Endothelial cell of umbilical vein (primary cell): ENCODE data around the gene RGS6. TPM values are rescaled to one million over a fixed set of nuclear protein-coding genes. Genes with fewer than 3 reads are reported as not detected.

Source experiments
- BruUV-seq: library from RNA; stranded (reverse); fragments of 400-500 nt; replicated peaks from 2 replicates; lab custom pipeline; 2021; lab: Mats Ljungman, UMichigan
- CTCF ChIA-PET: fragments of 300-600, 350-600 bp; sonication (Branson Sonifier 250); formaldehyde crosslinking; loops from one replicate; lab custom pipeline; 2021; ENCODE audit warnings: antibody characterized with exemption, inconsistent platforms; lab: Charles Lee
- POLR2A ChIA-PET: fragments of 300-600, 350-600 bp; sonication (Branson Sonifier 250); formaldehyde crosslinking; loops from one replicate; lab custom pipeline; 2021; ENCODE audit warnings: antibody characterized with exemption, inconsistent platforms; lab: Charles Lee
- DNase-seq: peaks from one replicate; pipeline ENCODE4 v3.0.0-alpha.2; 2011; ENCODE audit warnings: low read depth, low spot score
- FAIRE-seq: peaks from 2 replicates; lab custom pipeline; 2011; peaks lifted over from hg19 to GRCh38; lab: Jason Lieb, UNC
- H2AFZ ChIP-seq: 2 replicates; pipeline ENCODE4 v1.6.0; 2012; ENCODE audit warnings: low read depth, low read length, control low read depth, inconsistent platforms
- H3K27ac ChIP-seq: 2 replicates; pipeline ENCODE4 v1.5.1; 2011; ENCODE audit warnings: low read depth, mild to moderate bottlenecking, control low read depth, low read length, moderate library complexity; ENCODE audit not compliant: insufficient read depth
- H3K27me3 ChIP-seq, 2 experiments: 2 replicates each; pipeline versions ENCODE4 v1.6.0 to v1.6.1; 2011; ENCODE audit warnings: low read length in 2 of 2, mixed read lengths in 1 of 2; ENCODE audit not compliant: control insufficient read depth in 2 of 2, insufficient read depth in 2 of 2
- H3K36me3 ChIP-seq, 2 experiments: 2 replicates in 1 of 2; 3 replicates in 1 of 2; pipeline ENCODE4 v1.5.1; 2011; ENCODE audit warnings: low read length in 2 of 2, mild to moderate bottlenecking in 1 of 2, moderate library complexity in 1 of 2; ENCODE audit not compliant: control insufficient read depth in 2 of 2, insufficient read depth in 2 of 2; ENCODE audit errors: extremely low read depth in 1 of 2
- H3K4me1 ChIP-seq: 3 replicates; pipeline ENCODE4 v1.5.1; 2011; ENCODE audit warnings: mild to moderate bottlenecking, low read length; ENCODE audit not compliant: control insufficient read depth, insufficient read depth; ENCODE audit errors: extremely low read depth
- H3K4me2 ChIP-seq: 2 replicates; pipeline ENCODE4 v1.6.1; 2011; ENCODE audit warnings: low read length, control low read depth, mixed read lengths; ENCODE audit not compliant: insufficient read depth
- H3K4me3 ChIP-seq, 3 experiments: fragments of 200-600 bp in 1 of 3; sonication (generic), shearing (Covaris generic) in 1 of 3; replicated peaks in 1 of 3; 2 replicates each; pipeline ENCODE4 v1.5.1; 2011 to 2016; ENCODE audit warnings: control low read depth in 3 of 3, low read length in 3 of 3, mild to moderate bottlenecking in 2 of 3, inconsistent platforms in 1 of 3, low read depth in 1 of 3, moderate library complexity in 1 of 3; ENCODE audit not compliant: insufficient read depth in 1 of 3
- H3K79me2 ChIP-seq: 2 replicates; pipeline ENCODE4 v1.6.0; 2012; ENCODE audit warnings: low read length, inconsistent platforms; ENCODE audit not compliant: control insufficient read depth, insufficient read depth
- H3K9ac ChIP-seq: replicated peaks from 2 replicates; pipeline ENCODE3; 2011; ENCODE audit warnings: low read length, control low read depth; ENCODE audit not compliant: insufficient read depth; ENCODE audit errors: extremely low read depth
- H3K9me1 ChIP-seq: replicated peaks from 3 replicates; pipeline ENCODE4 v1.6.0; 2011; ENCODE audit warnings: mild to moderate bottlenecking, low read length; ENCODE audit not compliant: control insufficient read depth, insufficient read depth; ENCODE audit errors: extremely low read depth
- H3K9me3 ChIP-seq: replicated peaks from 2 replicates; pipeline ENCODE4 v1.5.1; 2012; ENCODE audit warnings: low read length, inconsistent platforms; ENCODE audit not compliant: control insufficient read depth, insufficient read depth
- H4K20me1 ChIP-seq: replicated peaks from 2 replicates; pipeline ENCODE3; 2011; ENCODE audit warnings: mild to moderate bottlenecking, low read length; ENCODE audit not compliant: control insufficient read depth, insufficient read depth; ENCODE audit errors: extremely low read depth
- CTCF ChIP-seq, 2 donors: IDR thresholded peaks; 1 replicate in 1 of 2; 2 replicates in 1 of 2; pipeline ENCODE4 v1.5.1; 2011; ENCODE audit warnings: low read length in 2 of 2, mild to moderate bottlenecking in 2 of 2, moderate library complexity in 2 of 2, control low read depth in 1 of 2, inconsistent platforms in 1 of 2, low read depth in 1 of 2; ENCODE audit not compliant: insufficient read depth in 1 of 2; ENCODE audit errors: extremely low read depth in 1 of 2
- EZH2 ChIP-seq: IDR thresholded peaks from 2 replicates; pipeline ENCODE4 v1.6.1; 2012; ENCODE audit warnings: borderline replicate concordance, low read depth, mild to moderate bottlenecking, moderate library complexity, low read length, inconsistent platforms; ENCODE audit not compliant: severe bottlenecking
- FOS ChIP-seq: IDR thresholded peaks from 2 replicates; pipeline ENCODE4 v1.6.1; 2011; ENCODE audit warnings: mild to moderate bottlenecking, low read length, moderate library complexity, borderline replicate concordance; ENCODE audit not compliant: insufficient read depth
- GATA2 ChIP-seq: IDR thresholded peaks from 2 replicates; pipeline ENCODE4 v1.7.0; 2011; ENCODE audit warnings: low read depth, mild to moderate bottlenecking, moderate library complexity, mixed read lengths, low read length; ENCODE audit not compliant: insufficient read length, insufficient read depth
- JUN ChIP-seq: IDR thresholded peaks from 2 replicates; pipeline ENCODE4 v1.6.1; 2011; ENCODE audit warnings: borderline replicate concordance, low read depth; ENCODE audit not compliant: insufficient read length, insufficient read depth
- MAX ChIP-seq: IDR thresholded peaks from 2 replicates; pipeline ENCODE4 v1.6.1; 2011; ENCODE audit not compliant: insufficient read depth, insufficient read length
- MYC ChIP-seq: IDR thresholded peaks from one replicate; pipeline ENCODE4 v1.6.1; 2011; ENCODE audit warnings: mild to moderate bottlenecking, low read depth, low read length
- POLR2A ChIP-seq: IDR thresholded peaks from 2 replicates; pipeline ENCODE4 v1.6.1; 2012; ENCODE audit warnings: low read depth, mild to moderate bottlenecking, control low read depth, low read length
- POLR2AphosphoS5 ChIP-seq: IDR thresholded peaks from 2 replicates; pipeline ENCODE4 v1.6.1; 2012; ENCODE audit warnings: low read depth, mild to moderate bottlenecking, control low read depth, low read length, moderate library complexity; ENCODE audit not compliant: insufficient read depth
- dilution Hi-C: fragments of 300-500 bp; cut with MboI; formaldehyde crosslinking; loops from one replicate; pipeline ENCODE4 v1.15.0; 2019; ENCODE audit warnings: low sequenced_read_pairs; ENCODE audit not compliant: extremely low pct_ligation_motif_present
- intact Hi-C: fragments of 100-400 bp; cut with micrococcal nuclease; formaldehyde crosslinking; loops from one replicate; pipeline ENCODE4 v1.10.0; 2022
- polyA plus RNA-seq, 4 experiments: library from polyadenylated mRNA; depleted of rRNA in 3 of 4; stranded (reverse) in 3 of 4; unstranded in 1 of 4; fragments of >200 nt; gene quantifications; 2 replicates each; pipeline versions ENCODE4 v1.2.1 to v1.2.3, GENCODE V29; 2011 to 2012; ENCODE audit warnings: missing spikeins in 1 of 4
- total RNA-seq: library from RNA; stranded (reverse); gene quantifications from 2 replicates; pipeline ENCODE4 v1.2.3, GENCODE V29; 2021

The RGS6 gene
- total and polyA plus RNA-seq, 2 donors (not counting 3 experiments of a cell fraction or from before 2014, with no cell fraction given), result not detected

GRCh38 chr14:72247896-72248465 lies 315.8 kb downstream of the RGS6 start:
- BruUV-seq, result no TSS peak
- H3K4me3 ChIP-seq, result no peak overlapping the region
- peaks cover 4% of the 10 kb centered on the region for H3K9me3 ChIP-seq
- H3K27me3 ChIP-seq, result no peaks in the 10 kb centered on the region
- H3K9me1 ChIP-seq, result no peaks in the 10 kb centered on the region
- FAIRE-seq (no peak), DNase-seq (no peak)
- H3K9ac ChIP-seq, result no peak overlapping the region
- H4K20me1 ChIP-seq, result no peaks in the 10 kb centered on the region
- no peak overlapping the region for H3K4me2 ChIP-seq
- no peak for TF ChIP-seq CTCF (IDR thresholded peaks at IDR 0.05; ENCODE audit: extremely low read depth in 1 of 2, insufficient read depth in 1 of 2, low read depth in 1 of 2, low read length in 2 of 2)
- H3K27ac ChIP-seq, result no peak overlapping the region
- no peaks in the 10 kb centered on the region for H3K36me3 ChIP-seq
- CTCF ChIA-PET, result no interaction called here
- intact Hi-C loops (no loop called here), dilution Hi-C loops (no loop called here)
- H3K4me1 ChIP-seq, result no peaks in the 10 kb centered on the region
- no peak overlapping the region for H2AFZ ChIP-seq
- no peaks in the 10 kb centered on the region for H3K79me2 ChIP-seq
- POLR2A ChIA-PET, result no interaction called here

GRCh38 chr14:72253503-72253902 lies 321.3 kb downstream of the RGS6 start:
- no peak overlapping the region for H3K4me3 ChIP-seq
- H3K27ac ChIP-seq, result no peak overlapping the region
- CTCF ChIA-PET, result no interaction called here
- H3K9me3 ChIP-seq, result peaks cover 4% of the 10 kb centered on the region
- no peaks in the 10 kb centered on the region for H3K9me1 ChIP-seq
- no peak for DNase-seq
- H3K27me3 ChIP-seq, result no peaks in the 10 kb centered on the region
- H4K20me1 ChIP-seq, result no peaks in the 10 kb centered on the region
- BruUV-seq, result no TSS peak
- H2AFZ ChIP-seq, result no peak overlapping the region
- H3K79me2 ChIP-seq, result no peaks in the 10 kb centered on the region
- dilution Hi-C loops, result no loop called here
- no peak for FAIRE-seq
- POLR2A ChIA-PET, result no interaction called here
- H3K9ac ChIP-seq, result no peak overlapping the region
- H3K36me3 ChIP-seq, result no peaks in the 10 kb centered on the region
- H3K4me2 ChIP-seq, result no peak overlapping the region
- H3K4me1 ChIP-seq, result no peaks in the 10 kb centered on the region
- intact Hi-C loops, result no loop called here
- no peak for TF ChIP-seq GATA2
- TF ChIP-seq MYC, result no peak
- no peak for TF ChIP-seq POLR2AphosphoS5
- no peak for TF ChIP-seq POLR2A
- no peak for TF ChIP-seq MAX
- TF ChIP-seq JUN, result no peak
- TF ChIP-seq CTCF (IDR thresholded peaks at IDR 0.05; ENCODE audit: extremely low read depth in 1 of 2, insufficient read depth in 1 of 2, low read depth in 1 of 2, low read length in 2 of 2), result no peak
- TF ChIP-seq EZH2, result no peak
- no peak for TF ChIP-seq FOS
